ENCODE data around the gene CRIM1. TPM values are rescaled to one million over a fixed set of nuclear protein-coding genes. Genes with fewer than 3 reads are reported as not detected.

The CRIM1 gene
- total RNA-seq, 1 experiment from 2014 or later, result 27.6 TPM

- H2BK5ac ChIP-seq (ENCODE audit: insufficient read length, low read length), result no peak overlapping the region
- no peak overlapping the region for H3K18ac ChIP-seq (ENCODE audit: insufficient read length, low read depth, low read length)
- TF ChIP-seq CTCF (conservative IDR thresholded peaks at IDR 0.05), result no peak
- H2BK120ac ChIP-seq (ENCODE audit: low read depth, low read length, poor library complexity, severe bottlenecking), result no peak overlapping the region
- Mint-ChIP-seq H3K4me3 (no peak overlapping the region), H3K9me3 (no peaks in the 10 kb centered on the region), H3K27me3 (ENCODE audit: low read depth) (no peaks in the 10 kb centered on the region), H3K36me3 (ENCODE audit: insufficient read depth in 1 of 3, low read depth in 3 of 3) (peaks cover 7 to 28% (median 11%) of the 10 kb centered on the region in 3 experiments; a peak in 6 of 7 replicates), H3K27ac (no peak overlapping the region), H3K4me1 (peaks cover 3 to 13% of the 10 kb centered on the region in 2 experiments)
- no peaks in the 10 kb centered on the region for H3K23me2 ChIP-seq (ENCODE audit: insufficient read length, low read depth, low read length, poor library complexity, severe bottlenecking)
- H3K56ac ChIP-seq (ENCODE audit: insufficient read length, low read depth, low read length), result no peak overlapping the region
- no peak overlapping the region for H4K8ac ChIP-seq (replicated peaks; ENCODE audit: insufficient read length, low read depth, low read length)
- H3K79me1 ChIP-seq (ENCODE audit: insufficient read depth, low read depth, low read length, poor library complexity, severe bottlenecking), result no peaks in the 10 kb centered on the region
- no peak for DNase-seq
- H3K4me1 ChIP-seq (ENCODE audit: insufficient read depth, low read length), result peaks cover 6% of the 10 kb centered on the region
- H3K4ac ChIP-seq (ENCODE audit: low read depth, low read length), result no peak overlapping the region
- no peaks in the 10 kb centered on the region for H3K79me2 ChIP-seq (ENCODE audit: insufficient read depth, low read length)
- no peak overlapping the region for H2AK5ac ChIP-seq (ENCODE audit: insufficient read length, low read length)
- no peaks in the 10 kb centered on the region for H3K9me3 ChIP-seq (ENCODE audit: control insufficient read depth, low read depth, low read length)
- H2BK20ac ChIP-seq (ENCODE audit: low read depth, low read length, poor library complexity, severe bottlenecking), result no peak overlapping the region
- no peak overlapping the region for H2AFZ ChIP-seq (ENCODE audit: low read length)
- H3K4me2 ChIP-seq (ENCODE audit: insufficient read depth, insufficient read length, low read length), result no peak overlapping the region
- no peak overlapping the region for H3K23ac ChIP-seq (ENCODE audit: insufficient read length, low read depth, low read length)
- H2BK15ac ChIP-seq (ENCODE audit: low read depth, low read length), result no peak overlapping the region
- H4K20me1 ChIP-seq (ENCODE audit: control insufficient read depth, insufficient read depth, insufficient read length), result no peaks in the 10 kb centered on the region
- WGBS (ENCODE audit: extremely low coverage, insufficient read length, low lambda C conversion rate), result no CpG with 5 or more reads among the region's 5 CpGs
- H3K14ac ChIP-seq (ENCODE audit: insufficient read depth, low read length), result no peak overlapping the region
- H3K9ac ChIP-seq (ENCODE audit: extremely low read depth, insufficient read length, low read length), result no peak overlapping the region
- no peak overlapping the region for H3T11ph ChIP-seq (ENCODE audit: low read length)
- no peak overlapping the region for H2BK12ac ChIP-seq (ENCODE audit: insufficient read length, low read depth, low read length)
- H3K27ac ChIP-seq (ENCODE audit: insufficient read length, low read depth, low read length), result no peak overlapping the region
- H3K27me3 ChIP-seq (ENCODE audit: insufficient read depth, low read length), result no peaks in the 10 kb centered on the region
- no peak overlapping the region for H4K5ac ChIP-seq (ENCODE audit: insufficient read length, low read depth, low read length)
- no peak overlapping the region for H4K91ac ChIP-seq (ENCODE audit: insufficient read length, low read depth, low read length)
Measured at GRCh38 chr2:36450466-36451196, 95.1 kb downstream of the CRIM1 start.
